T47D (cell line): ENCODE data around the gene KIF16B.
"Not testable (repeated sequence)": the region's sequence is repeated elsewhere in the genome, so short reads cannot be mapped to it uniquely, and the experiment has no call there.

ENCODE experiments used
- DNase-seq, 2 experiments: peaks; one replicate each; pipeline versions ENCODE4 v3.0.0 to v3.0.0-alpha.2; 2011 to 2012; ENCODE audit warnings: low read depth in 1 of 2, low spot score in 1 of 2
- JUND ChIP-seq: IDR thresholded peaks from 2 replicates; pipeline ENCODE4 v1.6.1; 2012; ENCODE audit warnings: low read depth
- in situ Hi-C: cut with HindIII; loops from 2 replicates; pipeline ENCODE4 v1.10.0; 2016; ENCODE audit warnings: low sequenced_read_pairs, low pct_unique_long_range_greater_than_20kb

Gene KIF16B

GRCh38 chr20:16257021-16257420 lies 316.2 kb downstream of the KIF16B start:
- no peak for TF ChIP-seq JUND
- DNase-seq: no peak
- in situ Hi-C loops: no loop called here

GRCh38 chr20:16246870-16247269 lies 326.4 kb downstream of the KIF16B start:
- DNase-seq: peak in 1 of 2 experiments; percentile 13
- TF ChIP-seq JUND: no peak
- in situ Hi-C loops: no loop called here

- in situ Hi-C loops: no loop called here
- no peak for TF ChIP-seq JUND
- no peak for DNase-seq
Measured at GRCh38 chr20:16246291-16246690, 327.0 kb downstream of the KIF16B start.

- TF ChIP-seq JUND: no peak
- in situ Hi-C loops: no loop called here
- DNase-seq: no peak
Measured at GRCh38 chr20:16245879-16246278, 327.4 kb downstream of the KIF16B start.

GRCh38 chr20:16244892-16245291 lies 328.4 kb downstream of the KIF16B start:
- no peak for DNase-seq
- no peak for TF ChIP-seq JUND
- in situ Hi-C loops: no loop called here

- no peak for TF ChIP-seq JUND
- in situ Hi-C loops: no loop called here
- DNase-seq: no peak
Measured at GRCh38 chr20:16243470-16243869, 329.8 kb downstream of the KIF16B start.

GRCh38 chr20:16241911-16242310 lies 331.3 kb downstream of the KIF16B start:
- no peak for TF ChIP-seq JUND
- DNase-seq: peak in 1 of 2 experiments; percentile 24
- in situ Hi-C loops: no loop called here

- in situ Hi-C loops: no loop called here
- DNase-seq: no peak
- no peak for TF ChIP-seq JUND
Measured at GRCh38 chr20:16240355-16240754, 332.9 kb downstream of the KIF16B start.

GRCh38 chr20:16236589-16237241 lies 336.5 kb downstream of the KIF16B start:
- no peak for TF ChIP-seq JUND
- in situ Hi-C loops: no loop called here
- DNase-seq: no peak

GRCh38 chr20:16230402-16230801 lies 342.8 kb downstream of the KIF16B start:
- in situ Hi-C loops: no loop called here
- no peak for TF ChIP-seq JUND
- DNase-seq: no peak

- DNase-seq: no peak
- in situ Hi-C loops: no loop called here
- no peak for TF ChIP-seq JUND
Measured at GRCh38 chr20:16229813-16230212, 343.4 kb downstream of the KIF16B start.

- DNase-seq: no peak
- in situ Hi-C loops: no loop called here
- TF ChIP-seq JUND: no peak
Measured at GRCh38 chr20:16228722-16229121, 344.5 kb downstream of the KIF16B start.

GRCh38 chr20:16226961-16227360 lies 346.3 kb downstream of the KIF16B start:
- DNase-seq, in situ Hi-C loops: not testable (repeated sequence)

GRCh38 chr20:16224836-16225235 lies 348.4 kb downstream of the KIF16B start:
- TF ChIP-seq JUND: no peak
- no peak for DNase-seq
- in situ Hi-C loops: no loop called here
